ENCODE data around the gene CECR2. TPM values are rescaled to one million over a fixed set of nuclear protein-coding genes. Genes with fewer than 3 reads are reported as not detected.

CECR2 gene
- total and polyA plus RNA-seq, 10 of the 15 experiments (the other 5 are each of a cell fraction or from before 2014, with no cell fraction given) = 0.01 to 0.08 (median 0.01) TPM; not detected in 7

GRCh38 chr22:17460895-17461294 lies 91.6 kb downstream of the CECR2 start:
- H3K27me3 ChIP-seq (replicated peaks in 1 of 2; ENCODE audit: control insufficient read depth in 2 of 2, insufficient read depth in 2 of 2, low read length in 1 of 2) = peaks cover 0 to 1% of the 10 kb centered on the region in 2 experiments; a peak in 1 of 4 replicates
- H3K4me1 ChIP-seq (ENCODE audit: control insufficient read depth, insufficient read depth, low read length) = no peaks in the 10 kb centered on the region
- ChIA-PET CTCF (interaction anchor here (0.9 kb wide), 1 partner anchor 41 kb away, joined by 3 read pairs; no protein-coding TSS in a partner anchor), POLR2A (no interaction called here), SMC1A (ENCODE audit: uncharacterized antibody, unreplicated experiment) (interaction anchor here (0.6 kb wide), 1 partner anchor 29 kb away, joined by 3 read pairs; no protein-coding TSS in a partner anchor), RAD21 (ENCODE audit: unreplicated experiment) (no interaction called here)
- WGBS (ENCODE audit: insufficient coverage, insufficient replicate concordance, low lambda C conversion rate, missing lambda C conversion rate) = 73% methylated on average over 6 of the region's 6 CpGs
- in situ Hi-C loops (cut with MboI) = no loop called here
- H4K20me1 ChIP-seq (ENCODE audit: control insufficient read depth, insufficient read depth) = no peaks in the 10 kb centered on the region
- intact Hi-C loops (cut with micrococcal nuclease; ENCODE audit: unreplicated experiment) = no loop called here
- FAIRE-seq (no peak), DNase-seq (ENCODE audit: low read depth, low spot score) (no peak), ATAC-seq (no peak)
- H3K27ac ChIP-seq (ENCODE audit: control insufficient read depth, insufficient read depth) = no peak overlapping the region
- no peak overlapping the region for H3K9ac ChIP-seq (ENCODE audit: control insufficient read depth, insufficient read depth, low read length)
- BruUV-seq (replicated peaks) = no TSS peak
- no peak overlapping the region for H3K4me2 ChIP-seq (ENCODE audit: control insufficient read depth, insufficient read depth)
- H3K4me3 ChIP-seq = no peak overlapping the region
- no peaks in the 10 kb centered on the region for H3K9me3 ChIP-seq (replicated peaks; ENCODE audit: control insufficient read depth, insufficient read depth, low read length)
- TF ChIP-seq, protein P1, sequence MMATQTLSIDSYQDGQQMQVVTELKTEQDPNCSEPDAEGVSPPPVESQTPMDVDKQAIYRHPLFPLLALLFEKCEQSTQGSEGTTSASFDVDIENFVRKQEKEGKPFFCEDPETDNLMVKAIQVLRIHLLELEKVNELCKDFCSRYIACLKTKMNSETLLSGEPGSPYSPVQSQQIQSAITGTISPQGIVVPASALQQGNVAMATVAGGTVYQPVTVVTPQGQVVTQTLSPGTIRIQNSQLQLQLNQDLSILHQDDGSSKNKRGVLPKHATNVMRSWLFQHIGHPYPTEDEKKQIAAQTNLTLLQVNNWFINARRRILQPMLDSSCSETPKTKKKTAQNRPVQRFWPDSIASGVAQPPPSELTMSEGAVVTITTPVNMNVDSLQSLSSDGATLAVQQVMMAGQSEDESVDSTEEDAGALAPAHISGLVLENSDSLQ (IDR thresholded peaks at IDR 0.05) = peak; percentile 48
- no peak for TF ChIP-seq NFYB (IDR thresholded peaks at IDR 0.05; ENCODE audit: insufficient read depth, low read depth, low read length)
- no peaks in the 10 kb centered on the region for H3K79me2 ChIP-seq (ENCODE audit: control insufficient read depth, insufficient read depth, low read length)
- no peak overlapping the region for H2AFZ ChIP-seq (ENCODE audit: control insufficient read depth, low read depth, low read length)
- no peaks in the 10 kb centered on the region for H3K36me3 ChIP-seq (ENCODE audit: control insufficient read depth in 2 of 2, insufficient read depth in 2 of 2, low read length in 1 of 2)

DNA sequence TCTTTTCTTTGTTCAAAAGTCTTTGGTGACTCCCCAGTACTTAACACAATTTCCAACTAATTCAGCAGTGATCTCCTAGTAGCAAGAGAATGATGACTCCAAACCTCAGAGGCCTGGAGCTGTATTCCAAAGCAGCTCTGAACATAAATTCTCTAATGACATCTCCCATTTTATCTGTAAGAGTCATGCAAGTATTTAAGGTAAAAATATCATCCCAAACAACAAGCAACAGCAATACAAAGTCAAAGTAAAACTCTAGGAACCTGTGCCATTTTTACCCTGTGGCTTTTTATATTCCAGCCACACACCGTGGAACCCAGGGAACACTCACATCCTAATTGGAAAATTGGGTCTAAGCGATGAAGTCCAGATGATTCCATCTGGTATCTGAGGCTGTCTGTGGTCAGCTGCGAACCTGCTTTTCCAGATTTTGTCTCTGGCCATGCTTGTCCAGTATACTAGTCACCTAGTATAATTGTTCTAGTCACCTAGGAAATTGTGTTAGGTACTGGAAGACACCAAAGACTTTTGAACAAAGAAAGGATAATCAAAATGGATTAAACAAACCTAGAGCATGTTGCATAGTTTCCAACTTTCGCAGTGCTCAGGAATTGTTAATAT lies 101.7 kb downstream of the CECR2 start:
- CTCF ChIA-PET = no interaction called here
- no TSS peak for BruUV-seq (replicated peaks)

More for the DNA sequence above, 101.7 kb downstream of the CECR2 start:
- Histone ChIP-seq H3K9ac (ENCODE audit: control insufficient read depth, insufficient read depth, low read length) (no peak overlapping the region), H3K27me3 (replicated peaks in 1 of 2; ENCODE audit: control insufficient read depth in 2 of 2, insufficient read depth in 2 of 2, low read length in 1 of 2) (peaks cover under 1 to 2% of the 10 kb centered on the region in 2 experiments; a peak in 3 of 4 replicates), H2AFZ (ENCODE audit: control insufficient read depth, low read depth, low read length) (no peak overlapping the region), H3K4me1 (ENCODE audit: control insufficient read depth, insufficient read depth, low read length) (no peaks in the 10 kb centered on the region), H3K27ac (ENCODE audit: control insufficient read depth, insufficient read depth) (no peak overlapping the region), H3K4me3 (no peak overlapping the region), H4K20me1 (ENCODE audit: control insufficient read depth, insufficient read depth) (no peaks in the 10 kb centered on the region), H3K4me2 (ENCODE audit: control insufficient read depth, insufficient read depth) (no peak overlapping the region), H3K9me3 (replicated peaks; ENCODE audit: control insufficient read depth, insufficient read depth, low read length) (no peaks in the 10 kb centered on the region), H3K36me3 (ENCODE audit: control insufficient read depth in 2 of 2, insufficient read depth in 2 of 2, low read length in 1 of 2) (no peaks in the 10 kb centered on the region), H3K79me2 (ENCODE audit: control insufficient read depth, insufficient read depth, low read length) (no peaks in the 10 kb centered on the region)
- in situ Hi-C loops (cut with MboI) (no loop called here), intact Hi-C loops (cut with micrococcal nuclease; ENCODE audit: unreplicated experiment) (no loop called here)
- WGBS (ENCODE audit: insufficient coverage, insufficient replicate concordance, low lambda C conversion rate, missing lambda C conversion rate) = 33% methylated on average over 4 of the region's 4 CpGs
- no peak for TF ChIP-seq HDAC6 (IDR thresholded peaks at IDR 0.05; ENCODE audit: unreplicated experiment)
- DNase-seq (ENCODE audit: low read depth, low spot score) (no peak), FAIRE-seq (no peak), ATAC-seq (no peak)
- POLR2A ChIA-PET = no interaction called here
- RAD21 ChIA-PET (ENCODE audit: unreplicated experiment) = no interaction called here
- SMC1A ChIA-PET (ENCODE audit: uncharacterized antibody, unreplicated experiment) = no interaction called here
